SHP77 treated with DMSO at 0.1 percent for 48 hours (cell line): ENCODE results near the gene CCDC73.
"Not testable (repeated sequence)": the region's sequence is repeated elsewhere in the genome, so short reads cannot be mapped to it uniquely, and the experiment has no call there.

Source experiments
- DNase-seq: peaks from one replicate; lab custom pipeline; 2025; lab: John Stamatoyannopoulos, UW

Gene CCDC73

DNA sequence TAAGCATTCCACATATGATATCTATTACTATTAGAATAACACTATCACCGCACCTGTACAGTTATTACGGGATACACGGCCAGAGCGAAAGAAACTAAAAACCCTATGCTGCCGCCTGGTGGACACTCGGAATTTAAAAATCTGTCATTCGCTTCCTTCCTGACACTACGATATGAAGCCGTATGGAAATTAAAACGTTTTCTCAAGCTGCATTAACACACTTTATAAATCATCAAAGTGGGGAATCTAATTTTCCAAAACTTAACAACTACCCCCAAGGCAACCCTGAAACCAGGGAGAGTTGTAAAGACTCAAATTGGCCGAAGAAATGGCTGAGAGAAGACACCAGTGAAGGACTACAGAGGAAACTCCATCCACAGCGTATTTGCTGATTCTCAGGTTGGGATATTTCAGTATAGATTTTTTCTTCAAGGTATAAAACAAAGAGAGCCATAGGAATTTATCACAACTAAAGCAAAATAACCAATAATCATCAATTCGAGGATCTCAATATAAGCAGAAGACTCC is 1.4 kb downstream of the CCDC73 start:
- peak; percentile 36 for DNase-seq

DNA sequence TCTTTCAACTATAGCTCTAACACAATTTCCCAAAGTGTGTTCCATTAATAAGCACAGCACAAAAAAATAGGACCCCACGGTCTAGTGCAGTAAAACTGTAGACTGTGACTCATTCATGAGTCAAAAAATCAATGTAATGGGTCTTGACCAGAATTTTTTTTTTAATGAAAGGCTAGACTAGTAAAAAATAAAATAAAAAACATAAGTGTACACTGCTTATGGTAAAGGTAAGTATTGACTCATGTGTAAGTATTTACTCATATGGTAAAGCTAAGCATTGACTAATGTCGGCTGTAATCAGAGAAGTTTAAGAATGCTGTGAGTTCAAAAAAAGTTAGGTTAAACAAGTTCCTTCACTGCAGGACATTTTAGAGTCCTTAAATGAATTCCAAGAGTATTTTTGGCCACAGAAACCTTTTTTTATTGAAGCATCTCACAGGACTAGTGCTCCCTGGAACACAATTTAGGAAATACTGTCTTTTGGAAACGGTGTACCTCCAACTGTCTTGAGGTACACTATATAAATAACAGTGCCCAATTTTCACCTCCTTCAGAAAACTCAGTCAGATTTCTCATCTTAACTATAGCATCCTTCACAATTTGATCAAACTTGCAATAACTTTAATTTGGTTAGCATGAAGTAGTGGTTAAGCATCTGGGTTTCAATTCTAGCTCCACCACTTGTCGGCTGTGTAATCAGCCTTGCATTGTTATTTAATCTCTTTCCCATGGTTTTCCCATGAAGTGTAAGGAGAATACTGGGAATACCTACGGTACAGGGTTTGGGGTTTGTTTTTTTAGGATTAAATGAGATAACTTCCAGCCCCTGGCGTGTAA is 2.1 kb downstream of the CCDC73 start:
- DNase-seq: no peak

DNA sequence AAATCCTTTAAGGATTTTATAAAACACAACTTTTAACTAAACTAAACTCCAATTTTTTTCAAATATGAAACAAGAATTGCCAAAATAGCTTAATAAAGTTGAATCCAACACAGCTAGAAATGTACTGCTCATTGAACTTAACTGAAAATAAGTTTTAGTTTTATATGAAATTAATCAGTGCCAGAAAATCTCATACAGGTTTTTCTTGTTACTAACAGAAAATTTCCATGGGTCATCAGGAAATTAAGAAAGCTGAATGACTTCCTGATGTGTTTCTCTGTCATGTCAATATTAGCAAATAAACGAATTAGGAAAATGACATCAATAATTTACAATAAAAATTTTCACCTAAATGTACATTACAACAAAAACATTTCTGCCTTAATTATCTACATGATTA is 3.5 kb downstream of the CCDC73 start:
- no peak for DNase-seq

DNA sequence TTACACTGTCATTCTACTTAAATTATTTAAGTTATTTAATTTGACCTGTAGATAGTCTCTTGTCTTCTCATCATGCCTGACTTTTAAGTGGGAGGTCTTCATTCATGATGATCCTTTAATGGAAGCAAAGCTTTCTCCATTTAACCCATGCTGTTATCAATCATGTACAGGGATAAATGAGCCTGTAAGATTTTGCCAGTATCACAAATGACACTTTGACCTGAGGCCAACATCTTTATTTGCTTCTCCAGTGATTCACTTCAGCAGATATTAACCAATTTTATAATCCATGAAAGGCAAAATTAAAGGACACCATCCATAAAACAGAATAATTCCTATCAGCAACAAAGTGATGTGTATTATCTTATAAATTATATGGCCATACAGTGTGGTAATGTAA is 7.7 kb downstream of the CCDC73 start:
- no peak for DNase-seq

DNA sequence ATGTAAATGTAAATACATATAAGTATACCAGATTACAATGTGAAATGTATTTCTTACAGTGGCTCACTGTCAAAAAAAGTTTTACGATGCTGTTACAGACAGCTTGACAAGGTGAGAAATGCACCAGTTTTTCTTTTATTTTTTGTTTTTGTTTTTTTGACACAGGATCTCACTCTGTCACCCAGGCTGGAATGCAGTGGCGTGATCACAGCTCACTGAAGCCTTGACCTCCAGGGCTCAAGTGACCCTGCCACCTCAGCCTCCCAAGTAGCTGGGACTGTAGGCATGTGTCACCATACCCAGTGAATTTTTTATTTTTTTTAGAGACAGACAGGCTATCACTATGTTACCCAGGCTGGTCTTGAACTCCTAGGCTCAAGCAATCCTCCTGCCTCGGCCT is 9.2 kb downstream of the CCDC73 start:
- DNase-seq: no peak

DNA sequence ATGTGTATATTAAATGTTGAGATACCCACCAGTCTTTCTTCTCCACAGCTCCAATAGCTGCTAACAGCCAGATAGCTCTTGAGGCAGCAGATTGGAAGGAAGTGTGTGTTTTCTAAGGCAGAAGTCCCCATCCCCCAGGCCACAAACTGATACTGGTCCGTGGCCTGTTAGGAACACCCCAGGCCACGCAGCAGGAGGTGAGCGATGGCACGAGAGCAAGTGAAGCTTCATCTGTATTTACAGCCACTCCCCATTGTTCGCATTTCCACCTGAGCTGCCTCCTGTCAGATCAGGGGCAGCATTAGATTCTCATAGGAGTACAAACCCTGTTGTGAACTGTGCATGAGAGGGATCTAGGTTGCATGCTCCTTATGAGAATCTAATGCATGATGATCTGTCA is 12.7 kb downstream of the CCDC73 start:
- no peak for DNase-seq

DNA sequence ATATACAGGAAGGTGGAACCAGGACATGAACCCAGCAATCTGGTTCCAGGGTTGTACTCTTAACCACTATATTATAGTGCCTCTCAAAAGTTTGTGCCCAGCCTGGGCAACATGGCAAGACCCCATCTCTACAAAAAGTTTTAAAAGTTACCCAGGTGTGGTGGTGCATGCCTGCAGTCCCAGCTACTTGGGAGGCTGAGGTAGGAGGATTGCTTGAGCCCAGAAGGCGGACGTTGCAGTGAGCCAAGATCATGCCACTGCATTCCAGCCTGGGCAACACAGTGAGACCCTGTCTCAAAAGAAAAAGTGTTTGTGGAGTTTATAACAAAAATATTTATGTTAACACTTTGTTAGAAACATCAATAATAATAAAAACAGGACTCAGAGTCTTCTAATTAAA is 13.6 kb downstream of the CCDC73 start:
- not testable (repeated sequence) for DNase-seq

DNA sequence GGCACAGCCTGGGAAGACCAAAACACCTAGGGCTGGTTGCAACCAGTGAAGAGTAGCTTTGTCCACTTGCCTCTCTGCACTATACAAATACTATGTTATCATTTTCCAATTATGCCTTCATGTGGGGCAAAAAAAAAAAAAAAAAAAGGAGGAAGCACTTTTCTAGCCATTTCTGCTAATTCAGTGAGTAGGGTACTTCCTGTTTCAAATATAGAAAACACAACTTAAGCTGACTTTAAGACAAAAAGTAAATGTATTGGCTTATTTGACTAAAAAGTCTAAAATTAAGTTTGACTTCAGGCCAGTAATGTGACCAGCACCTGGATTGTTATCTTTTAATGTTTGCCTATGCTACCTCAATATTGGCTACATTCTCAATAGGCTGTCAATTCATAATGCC is 15.3 kb downstream of the CCDC73 start:
- DNase-seq: no peak

DNA sequence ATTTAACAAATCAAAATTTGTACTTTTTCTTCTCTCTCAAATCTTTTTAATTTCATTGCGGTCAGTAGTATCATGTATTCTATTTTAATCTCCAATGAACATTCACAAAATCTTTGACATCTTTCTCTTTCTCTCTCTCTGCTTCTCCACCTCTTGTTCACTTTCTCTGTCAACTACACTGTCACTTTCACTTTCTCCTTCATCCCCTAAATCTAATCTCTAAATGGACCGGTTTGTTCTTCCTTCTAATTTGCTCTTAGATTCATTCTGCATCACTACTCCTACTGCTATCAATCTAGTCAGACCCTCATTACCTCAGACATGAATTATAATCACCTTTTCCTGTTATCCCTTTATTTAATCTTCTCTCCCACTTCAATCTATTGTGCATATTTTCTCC is 18.6 kb downstream of the CCDC73 start:
- no peak for DNase-seq

DNA sequence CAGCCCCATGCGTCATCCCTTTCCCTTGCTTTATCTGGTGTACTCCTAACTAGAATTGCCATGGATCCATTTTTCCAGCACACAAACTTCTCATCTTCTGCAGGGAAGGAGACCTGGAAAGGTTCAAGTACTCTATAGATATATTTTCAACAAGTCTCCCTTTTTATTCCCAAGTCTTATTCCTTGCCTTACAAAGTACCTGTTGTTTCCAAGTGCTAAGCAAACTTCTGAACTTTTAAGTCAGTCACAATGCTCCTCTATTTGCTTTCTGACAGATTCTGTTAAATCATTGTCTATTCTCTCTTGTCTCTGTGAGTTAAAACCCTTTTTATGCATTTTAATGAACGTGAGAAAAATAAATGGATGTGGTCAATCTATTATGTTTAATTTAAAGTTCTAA is 20.4 kb downstream of the CCDC73 start:
- no peak for DNase-seq

DNA sequence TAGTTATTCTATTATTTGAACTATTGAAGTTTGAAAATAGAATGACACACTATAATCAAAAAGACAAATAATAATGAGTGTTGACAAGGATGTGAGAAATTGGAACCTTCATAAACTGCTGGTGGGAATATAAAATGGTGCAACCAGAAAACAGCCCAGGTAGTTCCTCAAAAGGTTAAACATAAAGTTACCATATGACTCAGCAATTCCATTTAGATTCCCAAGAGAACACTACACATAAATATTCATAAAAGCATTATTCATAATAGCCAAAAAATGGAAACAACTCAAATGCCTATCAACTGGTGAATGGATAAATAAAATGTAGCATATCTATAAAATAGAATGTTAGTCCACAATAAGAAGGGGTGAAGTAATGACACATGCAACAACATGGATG is 21.7 kb downstream of the CCDC73 start:
- no peak for DNase-seq

DNA sequence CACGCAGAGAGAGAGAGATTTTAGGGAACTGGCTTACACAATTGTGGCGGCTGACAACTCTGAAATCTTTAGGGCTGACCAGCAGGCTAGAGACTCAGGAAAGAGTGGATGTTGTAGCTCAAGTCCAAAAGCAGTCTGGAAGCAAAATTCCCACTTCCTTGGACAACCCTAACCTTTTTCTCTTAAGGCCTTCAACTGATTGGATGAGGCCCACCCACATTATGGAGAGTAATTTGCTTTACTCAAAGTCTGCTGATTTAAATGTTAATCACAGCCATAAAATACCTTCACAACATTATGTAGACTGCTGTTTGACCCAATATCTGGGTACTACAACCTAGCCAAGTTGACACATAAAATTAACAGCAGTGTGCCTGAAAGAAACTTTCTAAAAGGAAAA is 32.7 kb downstream of the CCDC73 start:
- DNase-seq: not testable (repeated sequence)

DNA sequence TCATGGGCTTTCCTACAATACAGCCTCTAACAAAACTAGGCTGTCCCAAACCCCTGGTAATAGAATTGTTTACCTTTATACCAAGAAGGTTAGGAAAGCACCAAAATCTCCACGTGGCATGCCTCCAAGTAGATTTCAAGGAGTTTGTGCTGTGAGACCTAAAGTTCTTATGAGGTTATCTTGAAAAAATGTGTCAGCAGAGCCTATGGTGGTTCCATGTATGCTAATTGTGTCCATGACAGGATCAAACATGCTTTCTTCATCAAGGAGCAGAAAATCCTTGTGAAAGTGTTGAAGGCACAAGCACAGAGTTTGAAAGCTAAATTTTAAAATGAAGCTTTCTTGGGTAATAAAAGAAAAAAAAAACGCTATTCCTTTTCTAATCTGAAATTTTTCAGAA is 36.2 kb downstream of the CCDC73 start:
- no peak for DNase-seq

DNA sequence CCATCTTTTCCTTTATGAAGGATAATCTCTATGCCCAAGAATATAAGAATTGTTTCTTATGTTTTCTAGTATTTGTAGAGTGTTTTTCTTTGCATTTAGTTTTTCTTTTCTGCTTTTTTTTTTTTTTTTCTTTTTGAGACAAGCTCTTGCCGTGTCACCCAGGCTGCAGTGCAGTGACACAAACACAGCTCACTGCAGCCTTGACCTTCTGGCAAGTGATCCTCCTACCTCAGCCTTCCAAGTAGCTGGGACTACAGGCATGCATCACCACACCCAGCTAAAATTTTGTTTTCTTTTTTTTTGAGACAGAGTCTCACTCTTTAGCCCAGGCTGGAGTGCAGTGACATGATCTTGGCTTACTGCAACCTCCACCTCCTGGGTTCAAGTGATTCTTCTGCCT is 41.3 kb downstream of the CCDC73 start:
- not testable (repeated sequence) for DNase-seq

DNA sequence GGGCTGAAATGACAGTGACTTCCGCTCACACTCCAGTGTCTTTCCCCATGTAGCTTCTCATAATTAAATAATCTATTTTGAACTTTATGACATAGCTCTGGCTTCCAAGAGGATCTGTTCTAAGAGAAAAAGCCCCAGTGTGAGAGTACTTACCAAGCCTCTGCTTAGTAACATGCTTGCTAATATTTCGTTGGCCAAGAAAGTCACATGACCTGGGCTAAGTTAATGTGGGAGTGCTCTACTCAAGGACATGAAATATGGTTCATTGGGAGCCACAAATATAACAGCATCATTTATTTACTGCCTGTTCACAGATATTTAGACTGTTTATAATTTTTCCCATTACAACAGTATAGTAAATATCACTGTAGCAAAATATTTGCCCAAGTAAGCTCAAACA is 42.5 kb downstream of the CCDC73 start:
- DNase-seq: no peak

DNA sequence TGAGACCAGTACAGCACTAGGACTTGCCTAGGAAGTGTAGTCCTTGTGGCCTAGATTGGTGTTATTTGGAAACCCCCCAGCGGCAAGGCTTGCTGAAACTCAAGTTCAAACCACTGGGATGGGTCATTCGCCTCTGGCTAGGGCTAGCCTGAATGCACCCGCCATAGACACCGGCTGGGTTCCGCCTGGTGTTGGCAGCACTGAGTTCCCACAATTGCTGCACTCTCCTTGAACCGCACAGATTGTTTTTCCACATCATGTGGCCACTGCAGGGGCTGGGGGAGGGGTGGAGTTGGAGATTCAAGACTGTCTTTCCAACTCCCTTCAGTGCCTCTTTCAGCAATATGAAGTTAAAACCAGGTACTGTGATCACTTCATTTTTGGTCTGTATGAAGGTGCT is 43.1 kb downstream of the CCDC73 start:
- no peak for DNase-seq

DNA sequence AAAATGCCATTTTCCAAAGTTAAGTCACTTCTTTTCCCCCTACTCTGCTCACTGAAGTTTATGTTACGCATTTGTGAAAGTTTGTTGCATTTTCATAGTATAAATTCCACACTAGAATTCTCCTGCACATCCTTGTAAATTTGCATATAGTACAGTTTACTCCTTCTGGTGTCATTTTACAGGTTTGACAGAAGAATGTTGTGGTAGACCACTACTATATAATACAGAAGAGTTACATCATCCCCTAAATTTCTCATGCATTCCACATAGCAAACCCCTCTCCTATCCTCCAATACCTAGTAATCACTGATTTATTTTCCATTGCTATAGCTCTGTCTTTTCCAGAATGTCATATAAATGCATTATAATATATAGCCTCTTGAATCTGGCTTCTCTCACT is 64.5 kb downstream of the CCDC73 start:
- no peak for DNase-seq

DNA sequence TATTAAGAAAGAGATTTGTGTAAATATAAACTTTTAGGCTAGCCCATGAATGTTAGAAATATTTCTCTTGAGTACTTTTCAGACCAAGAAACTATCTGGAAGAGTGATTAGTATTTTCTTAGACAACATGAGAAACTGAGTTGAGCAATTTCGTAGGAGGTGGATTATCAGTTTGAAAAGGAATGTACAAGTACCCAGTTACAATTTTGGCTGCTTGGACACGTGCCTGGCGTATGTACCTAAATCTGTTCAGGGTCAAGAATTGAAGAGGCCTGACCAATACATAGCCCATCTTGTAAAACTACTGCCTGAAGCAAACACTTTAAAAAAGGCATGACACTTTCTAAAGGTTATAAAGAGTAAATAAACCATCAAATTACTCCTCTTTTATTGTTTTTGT is 71.1 kb downstream of the CCDC73 start:
- no peak for DNase-seq

DNA sequence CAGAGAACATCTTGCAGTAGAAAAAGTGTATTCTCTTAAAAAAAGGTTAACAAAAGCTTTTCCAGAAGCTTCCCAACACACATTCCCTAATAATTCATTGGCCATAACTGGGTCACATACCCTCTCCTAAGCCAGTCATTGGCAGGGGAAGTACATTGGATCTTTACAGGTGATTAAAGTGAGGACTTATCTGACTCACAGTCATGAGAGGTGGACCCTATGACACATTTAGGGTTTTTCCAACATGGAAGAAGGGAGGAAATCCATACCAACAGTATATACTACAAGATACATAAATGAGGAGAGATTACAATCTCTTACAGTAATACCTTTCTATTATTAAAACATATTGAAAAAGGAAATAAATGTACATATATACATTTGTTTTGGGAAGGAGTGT is 72.2 kb downstream of the CCDC73 start:
- DNase-seq: no peak

DNA sequence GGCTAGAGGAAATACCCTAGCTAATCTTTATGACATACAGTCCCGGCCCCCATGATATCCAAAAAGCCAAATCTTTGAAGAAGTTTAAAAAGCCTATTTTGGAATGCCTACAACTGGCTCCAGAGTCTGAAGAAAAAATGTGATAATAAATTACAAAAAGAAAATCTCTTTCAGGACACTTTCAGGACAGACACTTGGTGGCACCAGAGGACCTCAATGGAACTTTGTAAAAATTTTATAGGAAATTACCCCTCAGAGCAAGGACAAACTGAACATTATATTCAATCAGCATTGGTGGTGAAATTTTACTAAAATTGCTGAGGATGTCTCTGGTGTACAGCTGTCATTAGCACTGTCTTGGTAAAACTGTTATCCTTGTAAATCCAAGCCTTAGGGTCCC is 81.0 kb downstream of the CCDC73 start:
- DNase-seq: no peak

DNA sequence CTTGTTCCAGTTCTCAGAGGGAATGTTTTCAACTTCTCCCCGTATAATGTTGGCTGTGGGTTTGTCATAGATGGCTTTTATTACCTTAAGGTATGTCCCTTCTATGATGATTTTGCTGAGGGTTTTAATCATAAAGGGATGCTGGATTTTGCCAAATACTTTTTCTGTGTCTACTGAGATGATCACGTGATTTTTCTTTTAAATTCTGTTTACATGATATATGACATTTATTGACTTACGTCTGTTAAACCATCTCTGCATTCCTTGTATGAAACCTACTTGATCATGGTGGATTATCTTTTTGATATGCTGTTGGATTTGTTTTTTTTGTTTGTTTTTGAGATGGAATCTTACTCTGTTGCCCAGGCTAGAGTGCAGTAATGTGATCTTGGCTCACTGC is 85.5 kb downstream of the CCDC73 start:
- not testable (repeated sequence) for DNase-seq

DNA sequence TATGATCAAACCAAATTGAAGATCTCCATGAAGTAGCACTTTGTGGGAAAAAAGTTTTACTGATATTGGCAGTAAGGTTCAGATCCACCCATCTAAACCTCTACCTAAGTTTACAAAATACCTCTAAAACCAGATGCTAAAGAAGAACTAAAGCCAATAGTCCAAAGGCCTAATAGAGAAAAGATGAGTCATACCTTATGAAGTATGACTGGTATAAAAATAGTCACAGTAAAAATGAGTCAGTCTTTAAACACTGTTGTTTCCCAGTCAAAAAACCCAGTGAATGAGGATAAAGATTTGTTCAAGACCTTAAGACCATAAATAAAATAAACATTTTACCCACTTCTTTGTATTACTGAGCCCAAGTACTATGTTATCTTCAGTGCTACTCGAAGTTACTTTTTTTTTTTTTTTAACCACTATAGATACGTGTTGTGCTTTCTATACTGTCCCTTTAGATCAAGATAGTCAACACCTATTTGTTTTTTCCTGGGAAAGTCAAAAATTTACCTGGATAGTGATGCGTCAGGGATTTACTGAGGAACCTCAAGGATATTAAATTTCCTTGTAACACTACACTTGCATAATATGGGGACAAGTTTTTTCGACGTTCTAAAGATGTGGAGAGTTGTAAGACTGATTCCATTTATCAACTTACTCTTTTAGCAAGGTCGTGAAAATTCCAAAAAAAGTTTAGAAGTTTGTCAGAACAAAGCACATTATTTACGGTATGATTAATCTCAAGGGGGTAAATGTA is 87.3 kb downstream of the CCDC73 start:
- DNase-seq: no peak

DNA sequence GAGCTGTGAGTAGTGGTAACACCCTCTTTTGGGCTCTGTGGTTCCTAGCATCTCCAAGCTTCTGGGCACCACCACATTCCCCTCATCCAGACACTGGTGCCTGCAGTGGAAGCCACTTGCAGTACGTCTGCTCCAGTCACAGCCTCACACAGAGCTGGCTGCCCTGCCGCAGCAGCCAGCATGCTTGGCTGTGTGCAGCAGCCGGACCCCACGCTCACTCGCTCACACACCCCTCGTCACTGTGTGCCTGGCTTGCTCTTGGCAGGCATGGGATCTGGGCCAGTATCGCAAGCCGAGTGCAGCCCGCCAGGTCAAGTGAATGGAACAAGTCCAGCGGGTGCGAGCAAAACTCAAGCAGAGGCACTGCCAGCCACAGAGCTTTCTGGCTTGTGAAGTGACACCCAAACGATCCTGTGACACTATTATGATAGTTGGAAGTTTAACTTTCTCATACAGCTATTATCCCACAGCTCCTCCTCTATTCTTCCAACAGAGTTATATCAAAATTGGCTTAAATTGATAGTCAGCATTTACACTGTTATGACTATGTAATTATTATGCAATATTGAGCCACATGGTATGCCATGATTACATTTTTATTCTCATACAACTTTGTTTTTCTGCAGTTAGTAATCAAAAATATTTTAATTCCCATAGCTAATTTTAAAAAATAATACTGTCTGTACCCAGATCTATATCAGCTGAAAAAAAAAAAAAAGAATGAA is 89.0 kb downstream of the CCDC73 start:
- DNase-seq: no peak
